Endothelial cell of umbilical vein (primary cell): ENCODE measurements around the gene SP140. TPM values are rescaled to one million over a fixed set of nuclear protein-coding genes. Genes with fewer than 3 reads are reported as not detected.

ENCODE experiments used
- BruUV-seq: library from RNA; stranded (reverse); fragments of 400-500 nt; replicated peaks from 2 replicates; lab custom pipeline; 2021; lab: Mats Ljungman, UMichigan
- CTCF ChIA-PET: fragments of 300-600, 350-600 bp; sonication (Branson Sonifier 250); formaldehyde crosslinking; loops from one replicate; lab custom pipeline; 2021; ENCODE audit warnings: antibody characterized with exemption, inconsistent platforms; lab: Charles Lee
- POLR2A ChIA-PET: fragments of 300-600, 350-600 bp; sonication (Branson Sonifier 250); formaldehyde crosslinking; loops from one replicate; lab custom pipeline; 2021; ENCODE audit warnings: antibody characterized with exemption, inconsistent platforms; lab: Charles Lee
- DNase-seq: peaks from one replicate; pipeline ENCODE4 v3.0.0-alpha.2; 2011; ENCODE audit warnings: low read depth, low spot score
- FAIRE-seq: peaks from 2 replicates; lab custom pipeline; 2011; peaks lifted over from hg19 to GRCh38; lab: Jason Lieb, UNC
- H2AFZ ChIP-seq: 2 replicates; pipeline ENCODE4 v1.6.0; 2012; ENCODE audit warnings: low read depth, low read length, control low read depth, inconsistent platforms
- H3K27ac ChIP-seq: 2 replicates; pipeline ENCODE4 v1.5.1; 2011; ENCODE audit warnings: low read depth, mild to moderate bottlenecking, control low read depth, low read length, moderate library complexity; ENCODE audit not compliant: insufficient read depth
- H3K27me3 ChIP-seq, 2 experiments: 2 replicates each; pipeline versions ENCODE4 v1.6.0 to v1.6.1; 2011; ENCODE audit warnings: low read length in 2 of 2, mixed read lengths in 1 of 2; ENCODE audit not compliant: control insufficient read depth in 2 of 2, insufficient read depth in 2 of 2
- H3K36me3 ChIP-seq, 2 experiments: 2 replicates in 1 of 2; 3 replicates in 1 of 2; pipeline ENCODE4 v1.5.1; 2011; ENCODE audit warnings: low read length in 2 of 2, mild to moderate bottlenecking in 1 of 2, moderate library complexity in 1 of 2; ENCODE audit not compliant: control insufficient read depth in 2 of 2, insufficient read depth in 2 of 2; ENCODE audit errors: extremely low read depth in 1 of 2
- H3K4me1 ChIP-seq: 3 replicates; pipeline ENCODE4 v1.5.1; 2011; ENCODE audit warnings: mild to moderate bottlenecking, low read length; ENCODE audit not compliant: control insufficient read depth, insufficient read depth; ENCODE audit errors: extremely low read depth
- H3K4me2 ChIP-seq: 2 replicates; pipeline ENCODE4 v1.6.1; 2011; ENCODE audit warnings: low read length, control low read depth, mixed read lengths; ENCODE audit not compliant: insufficient read depth
- H3K4me3 ChIP-seq, 3 experiments: fragments of 200-600 bp in 1 of 3; sonication (generic), shearing (Covaris generic) in 1 of 3; replicated peaks in 1 of 3; 2 replicates each; pipeline ENCODE4 v1.5.1; 2011 to 2016; ENCODE audit warnings: control low read depth in 3 of 3, low read length in 3 of 3, mild to moderate bottlenecking in 2 of 3, inconsistent platforms in 1 of 3, low read depth in 1 of 3, moderate library complexity in 1 of 3; ENCODE audit not compliant: insufficient read depth in 1 of 3
- H3K79me2 ChIP-seq: 2 replicates; pipeline ENCODE4 v1.6.0; 2012; ENCODE audit warnings: low read length, inconsistent platforms; ENCODE audit not compliant: control insufficient read depth, insufficient read depth
- H3K9ac ChIP-seq: replicated peaks from 2 replicates; pipeline ENCODE3; 2011; ENCODE audit warnings: low read length, control low read depth; ENCODE audit not compliant: insufficient read depth; ENCODE audit errors: extremely low read depth
- H3K9me1 ChIP-seq: replicated peaks from 3 replicates; pipeline ENCODE4 v1.6.0; 2011; ENCODE audit warnings: mild to moderate bottlenecking, low read length; ENCODE audit not compliant: control insufficient read depth, insufficient read depth; ENCODE audit errors: extremely low read depth
- H3K9me3 ChIP-seq: replicated peaks from 2 replicates; pipeline ENCODE4 v1.5.1; 2012; ENCODE audit warnings: low read length, inconsistent platforms; ENCODE audit not compliant: control insufficient read depth, insufficient read depth
- H4K20me1 ChIP-seq: replicated peaks from 2 replicates; pipeline ENCODE3; 2011; ENCODE audit warnings: mild to moderate bottlenecking, low read length; ENCODE audit not compliant: control insufficient read depth, insufficient read depth; ENCODE audit errors: extremely low read depth
- CTCF ChIP-seq, 2 donors: IDR thresholded peaks; 1 replicate in 1 of 2; 2 replicates in 1 of 2; pipeline ENCODE4 v1.5.1; 2011; ENCODE audit warnings: low read length in 2 of 2, mild to moderate bottlenecking in 2 of 2, moderate library complexity in 2 of 2, control low read depth in 1 of 2, inconsistent platforms in 1 of 2, low read depth in 1 of 2; ENCODE audit not compliant: insufficient read depth in 1 of 2; ENCODE audit errors: extremely low read depth in 1 of 2
- EZH2 ChIP-seq: IDR thresholded peaks from 2 replicates; pipeline ENCODE4 v1.6.1; 2012; ENCODE audit warnings: borderline replicate concordance, low read depth, mild to moderate bottlenecking, moderate library complexity, low read length, inconsistent platforms; ENCODE audit not compliant: severe bottlenecking
- FOS ChIP-seq: IDR thresholded peaks from 2 replicates; pipeline ENCODE4 v1.6.1; 2011; ENCODE audit warnings: mild to moderate bottlenecking, low read length, moderate library complexity, borderline replicate concordance; ENCODE audit not compliant: insufficient read depth
- GATA2 ChIP-seq: IDR thresholded peaks from 2 replicates; pipeline ENCODE4 v1.7.0; 2011; ENCODE audit warnings: low read depth, mild to moderate bottlenecking, moderate library complexity, mixed read lengths, low read length; ENCODE audit not compliant: insufficient read length, insufficient read depth
- JUN ChIP-seq: IDR thresholded peaks from 2 replicates; pipeline ENCODE4 v1.6.1; 2011; ENCODE audit warnings: borderline replicate concordance, low read depth; ENCODE audit not compliant: insufficient read length, insufficient read depth
- MAX ChIP-seq: IDR thresholded peaks from 2 replicates; pipeline ENCODE4 v1.6.1; 2011; ENCODE audit not compliant: insufficient read depth, insufficient read length
- MYC ChIP-seq: IDR thresholded peaks from one replicate; pipeline ENCODE4 v1.6.1; 2011; ENCODE audit warnings: mild to moderate bottlenecking, low read depth, low read length
- POLR2A ChIP-seq: IDR thresholded peaks from 2 replicates; pipeline ENCODE4 v1.6.1; 2012; ENCODE audit warnings: low read depth, mild to moderate bottlenecking, control low read depth, low read length
- POLR2AphosphoS5 ChIP-seq: IDR thresholded peaks from 2 replicates; pipeline ENCODE4 v1.6.1; 2012; ENCODE audit warnings: low read depth, mild to moderate bottlenecking, control low read depth, low read length, moderate library complexity; ENCODE audit not compliant: insufficient read depth
- dilution Hi-C: fragments of 300-500 bp; cut with MboI; formaldehyde crosslinking; loops from one replicate; pipeline ENCODE4 v1.15.0; 2019; ENCODE audit warnings: low sequenced_read_pairs; ENCODE audit not compliant: extremely low pct_ligation_motif_present
- intact Hi-C: fragments of 100-400 bp; cut with micrococcal nuclease; formaldehyde crosslinking; loops from one replicate; pipeline ENCODE4 v1.10.0; 2022
- polyA plus RNA-seq, 4 experiments: library from polyadenylated mRNA; depleted of rRNA in 3 of 4; stranded (reverse) in 3 of 4; unstranded in 1 of 4; fragments of >200 nt; gene quantifications; 2 replicates each; pipeline versions ENCODE4 v1.2.1 to v1.2.3, GENCODE V29; 2011 to 2012; ENCODE audit warnings: missing spikeins in 1 of 4
- total RNA-seq: library from RNA; stranded (reverse); gene quantifications from 2 replicates; pipeline ENCODE4 v1.2.3, GENCODE V29; 2021

The SP140 gene
- total and polyA plus RNA-seq, 2 donors (not counting 3 experiments of a cell fraction or from before 2014, with no cell fraction given): not detected

- FAIRE-seq: no peak
- Histone ChIP-seq H3K79me2 (no peaks in the 10 kb centered on the region), H3K36me3 (peaks cover 0 to 9% of the 10 kb centered on the region in 2 experiments), H2AFZ (no peak overlapping the region), H3K9ac (no peak overlapping the region), H3K27me3 (no peaks in the 10 kb centered on the region), H3K4me2 (no peak overlapping the region), H3K9me1 (no peaks in the 10 kb centered on the region), H4K20me1 (no peaks in the 10 kb centered on the region), H3K27ac (no peak overlapping the region), H3K4me3 (no peak overlapping the region), H3K4me1 (no peaks in the 10 kb centered on the region), H3K9me3 (no peaks in the 10 kb centered on the region)
- dilution Hi-C loops (no loop called here), intact Hi-C loops (no loop called here)
- BruUV-seq: no TSS peak
- ChIA-PET CTCF (no interaction called here), POLR2A (no interaction called here)
- TF ChIP-seq JUN (no peak), MYC (no peak), CTCF (IDR thresholded peaks at IDR 0.05; ENCODE audit: extremely low read depth in 1 of 2, insufficient read depth in 1 of 2, low read depth in 1 of 2, low read length in 2 of 2) (no peak), GATA2 (no peak), POLR2A (no peak), POLR2AphosphoS5 (no peak), MAX (no peak), EZH2 (no peak), FOS (no peak)
- DNase-seq: no peak
These were observed 136.6 kb downstream of the SP140 start for GRCh38 chr2:230362030-230362691.

Other genes with a start within 250 kb of the SP140 start
- gene SLC16A14, start 156.8 kb upstream of the SP140 start, total RNA-seq: 0.22 and 0.23 TPM in 2 replicates
- 0.30 and 0.35 TPM in 2 replicates for gene SLC16A14, start 156.8 kb upstream of the SP140 start, polyA plus RNA-seq
- gene SP110, start 5.8 kb upstream of the SP140 start, total RNA-seq: 10.7 and 11.6 TPM in 2 replicates
- 9.0 and 10.2 TPM in 2 replicates for gene SP110, start 5.8 kb upstream of the SP140 start, polyA plus RNA-seq
- gene SP140L, start 101.5 kb downstream of the SP140 start, total RNA-seq: 21.4 and 27.3 TPM in 2 replicates
- 10.7 and 16.0 TPM in 2 replicates for gene SP140L, start 101.5 kb downstream of the SP140 start, polyA plus RNA-seq
- 90.6 and 108 TPM in 2 replicates for gene SP100, start 190.5 kb downstream of the SP140 start, total RNA-seq
- gene SP100, start 190.5 kb downstream of the SP140 start, polyA plus RNA-seq: 24.2 and 33.7 TPM in 2 replicates